Ishikawa (cell line): ENCODE results near the gene ATP2A2.

Source experiments
- CEBPB ChIP-seq: IDR thresholded peaks from 2 replicates; pipeline ENCODE4 v1.6.1; 2012
- CREB1 ChIP-seq: IDR thresholded peaks from 2 replicates; pipeline ENCODE4 v1.6.1; 2012; ENCODE audit warnings: low read depth
- EGR1 ChIP-seq: IDR thresholded peaks from 2 replicates; pipeline ENCODE4 v1.6.1; 2012
- EP300 ChIP-seq: IDR thresholded peaks from 2 replicates; pipeline ENCODE4 v1.6.1; 2012; ENCODE audit warnings: borderline replicate concordance
- FOXM1 ChIP-seq: IDR thresholded peaks from 2 replicates; pipeline ENCODE4 v1.6.1; 2012; ENCODE audit warnings: low read depth, borderline replicate concordance
- MAX ChIP-seq: IDR thresholded peaks from 2 replicates; pipeline ENCODE4 v1.6.1; 2012
- NFIC ChIP-seq: IDR thresholded peaks from 2 replicates; pipeline ENCODE4 v1.6.1; 2012
- RAD21 ChIP-seq: IDR thresholded peaks from 2 replicates; pipeline ENCODE4 v1.6.1; 2012; ENCODE audit warnings: low read depth
- REST ChIP-seq: IDR thresholded peaks from 2 replicates; pipeline ENCODE4 v1.6.1; 2012; ENCODE audit warnings: low read depth, mild to moderate bottlenecking
- TAF1 ChIP-seq: IDR thresholded peaks from 2 replicates; pipeline ENCODE4 v1.6.1; 2012; ENCODE audit warnings: low read depth, mild to moderate bottlenecking
- TCF12 ChIP-seq: IDR thresholded peaks from 2 replicates; pipeline ENCODE4 v1.6.1; 2012; ENCODE audit warnings: low read depth
- TEAD4 ChIP-seq: IDR thresholded peaks from 2 replicates; pipeline ENCODE4 v1.6.1; 2012
- USF1 ChIP-seq: IDR thresholded peaks from 2 replicates; pipeline ENCODE4 v1.6.1; 2012
- YY1 ChIP-seq: IDR thresholded peaks from 2 replicates; pipeline ENCODE4 v1.6.1; 2012; ENCODE audit warnings: low read depth
- ZBTB7A ChIP-seq: IDR thresholded peaks from 2 replicates; pipeline ENCODE4 v1.6.1; 2012; ENCODE audit warnings: low read depth

The ATP2A2 gene

GRCh38 chr12:110256780-110257431 is 24.1 kb upstream of the ATP2A2 start:
- TF ChIP-seq USF1: no peak
- no peak for TF ChIP-seq TEAD4
- TF ChIP-seq ZBTB7A: no peak
- TF ChIP-seq TAF1: no peak
- no peak for TF ChIP-seq REST
- TF ChIP-seq MAX: no peak

GRCh38 chr12:110258466-110258865 is 22.6 kb upstream of the ATP2A2 start:
- TF ChIP-seq TAF1 (no peak), TCF12 (no peak), EP300 (no peak), RAD21 (no peak), EGR1 (no peak), USF1 (no peak), MAX (no peak), YY1 (no peak), REST (no peak), TEAD4 (no peak), NFIC (no peak)

- TF ChIP-seq CEBPB (peak; percentile 92), EP300 (no peak)
Observed at GRCh38 chr12:110262442-110263388, 18.3 kb upstream of the ATP2A2 start.

- TF ChIP-seq FOXM1 (no peak), YY1 (no peak), ZBTB7A (no peak), CREB1 (no peak), EP300 (no peak), REST (no peak), TEAD4 (no peak), CEBPB (no peak), NFIC (no peak), TCF12 (no peak), MAX (no peak), USF1 (no peak), TAF1 (no peak), RAD21 (no peak), EGR1 (no peak)
Observed at GRCh38 chr12:110266381-110266960, 14.6 kb upstream of the ATP2A2 start.
